IMR-90 (cell line): ENCODE results near the gene KCNV2. TPM values are rescaled to one million over a fixed set of nuclear protein-coding genes. Genes with fewer than 3 reads are reported as not detected.

Experiments
- ATAC-seq: fragments of 200-7000 bp; cut with Tn5 transposase; 2 replicates; pipeline ENCODE4 v1.9.1; 2020; ENCODE audit warnings: low read depth, mild to moderate bottlenecking, moderate library complexity
- BruUV-seq: library from RNA; stranded (reverse); fragments of 400-500 nt; replicated peaks from 2 replicates; lab custom pipeline; 2021; lab: Mats Ljungman, UMichigan
- CTCF ChIA-PET: fragments of 300-600 bp; formaldehyde crosslinking; extraction: SDS; loops from one replicate; lab custom pipeline; 2021; ENCODE audit warnings: antibody characterized with exemption; lab: Yijun Ruan, JAX
- POLR2A ChIA-PET: fragments of 300-600 bp; sonication (Branson Sonifier 250); formaldehyde crosslinking; loops from one replicate; lab custom pipeline; 2022; ENCODE audit warnings: antibody characterized with exemption; ENCODE audit not compliant: unreplicated experiment; lab: Charles Lee
- DNase-seq: peaks from one replicate; pipeline ENCODE4 v3.0.0; 2013
- H2AFZ ChIP-seq: replicated peaks from 2 replicates; pipeline ENCODE3; 2013; ENCODE audit warnings: low read length, mild to moderate bottlenecking; ENCODE audit not compliant: poor library complexity
- H2AK5ac ChIP-seq: 2 replicates; pipeline ENCODE4 v1.6.1; 2013; ENCODE audit warnings: low read depth, low read length, inconsistent platforms
- H2AK9ac ChIP-seq: replicated peaks from 2 replicates; pipeline ENCODE3; 2013; ENCODE audit warnings: mild to moderate bottlenecking, low read depth, low read length, moderate library complexity; ENCODE audit not compliant: poor library complexity
- H2BK120ac ChIP-seq: 2 replicates; pipeline ENCODE4 v1.6.1; 2013; ENCODE audit warnings: low read depth, low read length, inconsistent platforms
- H2BK15ac ChIP-seq: 3 replicates; pipeline ENCODE4 v1.6.1; 2013; ENCODE audit warnings: low read depth, low read length, inconsistent platforms
- H2BK20ac ChIP-seq: 2 replicates; pipeline ENCODE4 v1.6.1; 2013; ENCODE audit warnings: low read depth, mild to moderate bottlenecking, inconsistent platforms, low read length, moderate library complexity
- H2BK5ac ChIP-seq: 2 replicates; pipeline ENCODE4 v1.6.1; 2013; ENCODE audit warnings: mild to moderate bottlenecking, low read depth, low read length, inconsistent platforms; ENCODE audit not compliant: poor library complexity, severe bottlenecking
- H3K14ac ChIP-seq: replicated peaks from 2 replicates; pipeline ENCODE4 v1.6.1; 2013; ENCODE audit warnings: low read depth, low read length, inconsistent platforms
- H3K18ac ChIP-seq: 2 replicates; pipeline ENCODE4 v1.6.1; 2013; ENCODE audit warnings: low read depth, low read length, control low read depth
- H3K23ac ChIP-seq: 2 replicates; pipeline ENCODE4 v1.6.1; 2013; ENCODE audit warnings: low read depth, low read length, inconsistent platforms
- H3K27ac ChIP-seq: 2 replicates; pipeline ENCODE4 v1.5.1; 2013; ENCODE audit warnings: mild to moderate bottlenecking, control low read depth, low read length; ENCODE audit not compliant: insufficient read depth
- H3K27me3 ChIP-seq: 2 replicates; pipeline ENCODE4 v1.6.1; 2013; ENCODE audit warnings: low read length; ENCODE audit not compliant: control insufficient read depth, insufficient read depth
- H3K36me3 ChIP-seq: 2 replicates; pipeline ENCODE4 v1.6.1; 2013; ENCODE audit warnings: low read length, mixed read lengths; ENCODE audit not compliant: control insufficient read depth, insufficient read depth
- H3K4ac ChIP-seq: 2 replicates; pipeline ENCODE4 v1.6.1; 2013; ENCODE audit warnings: low read depth, low read length, inconsistent platforms
- H3K4me1 ChIP-seq: 2 replicates; pipeline ENCODE4 v1.6.1; 2013; ENCODE audit warnings: low read length, mixed read lengths; ENCODE audit not compliant: control insufficient read depth, insufficient read depth
- H3K4me2 ChIP-seq: 2 replicates; pipeline ENCODE4 v1.6.1; 2013; ENCODE audit warnings: low read depth, mild to moderate bottlenecking, control low read depth, low read length, moderate library complexity
- H3K4me3 ChIP-seq: 2 replicates; pipeline ENCODE4 v1.5.1; 2013; ENCODE audit warnings: low read depth, mild to moderate bottlenecking, control low read depth, low read length, moderate library complexity; ENCODE audit not compliant: insufficient read depth
- H3K56ac ChIP-seq: 2 replicates; pipeline ENCODE4 v1.6.1; 2013; ENCODE audit warnings: low read length, inconsistent platforms; ENCODE audit not compliant: insufficient read depth; ENCODE audit errors: extremely low read depth
- H3K79me1 ChIP-seq, 2 experiments: 2 replicates each; pipeline ENCODE4 v1.6.1; 2013; ENCODE audit warnings: low read length in 2 of 2, inconsistent platforms in 1 of 2, low read depth in 1 of 2
- H3K9ac ChIP-seq: 2 replicates; pipeline ENCODE4 v1.6.1; 2013; ENCODE audit warnings: low read depth, low read length, control low read depth
- H3K9me1 ChIP-seq: 2 replicates; pipeline ENCODE4 v1.6.1; 2013; ENCODE audit warnings: low read length, inconsistent platforms; ENCODE audit not compliant: insufficient read depth
- H3K9me3 ChIP-seq: 2 replicates; pipeline ENCODE4 v1.6.1; 2013; ENCODE audit warnings: low read length; ENCODE audit not compliant: control insufficient read depth, insufficient read depth
- H4K20me1 ChIP-seq: 2 replicates; pipeline ENCODE4 v1.6.1; 2013; ENCODE audit warnings: low read length, inconsistent platforms; ENCODE audit not compliant: insufficient read depth
- H4K5ac ChIP-seq: 2 replicates; pipeline ENCODE4 v1.6.1; 2013; ENCODE audit warnings: mild to moderate bottlenecking, low read depth, low read length, control low read depth
- H4K8ac ChIP-seq, 2 experiments: 2 replicates each; pipeline ENCODE4 v1.6.1; 2013; ENCODE audit warnings: low read depth in 2 of 2, low read length in 2 of 2, control low read depth in 1 of 2, inconsistent platforms in 1 of 2
- H4K91ac ChIP-seq: 2 replicates; pipeline ENCODE4 v1.6.1; 2013; ENCODE audit warnings: low read depth, low read length, inconsistent platforms; ENCODE audit not compliant: insufficient read depth
- CHD1 ChIP-seq: IDR thresholded peaks from 2 replicates; pipeline ENCODE4 v1.6.1; 2012; ENCODE audit warnings: low read depth, low read length, improper control_type of control experiment
- FOS ChIP-seq: fragments of 150-350 bp; IDR thresholded peaks from 2 replicates; pipeline ENCODE4 v1.6.1; 2016; ENCODE audit warnings: low read depth, low read length
- MAZ ChIP-seq: IDR thresholded peaks from 2 replicates; pipeline ENCODE4 v1.6.1; 2012; ENCODE audit warnings: low read depth, mild to moderate bottlenecking, low read length, improper control_type of control experiment, moderate library complexity, borderline replicate concordance
- MXI1 ChIP-seq: IDR thresholded peaks from 2 replicates; pipeline ENCODE4 v1.6.1; 2012; ENCODE audit warnings: low read depth, mild to moderate bottlenecking, low read length, moderate library complexity, borderline replicate concordance
- NFE2L2 ChIP-seq: fragments of 150-350 bp; IDR thresholded peaks from 2 replicates; pipeline ENCODE4 v1.6.1; 2016; ENCODE audit warnings: low read depth, mild to moderate bottlenecking, low read length
- POLR2A ChIP-seq: IDR thresholded peaks from 2 replicates; pipeline ENCODE4 v1.6.1; 2012; ENCODE audit warnings: mild to moderate bottlenecking, low read depth, low read length
- RCOR1 ChIP-seq: IDR thresholded peaks from 2 replicates; pipeline ENCODE4 v1.6.1; 2012; ENCODE audit warnings: mild to moderate bottlenecking, low read length, improper control_type of control experiment; ENCODE audit not compliant: insufficient replicate concordance
- RFX5 ChIP-seq: IDR thresholded peaks from 2 replicates; pipeline ENCODE4 v1.8.0; 2012; ENCODE audit warnings: low read depth, mild to moderate bottlenecking, low read length, moderate library complexity
- SMC3 ChIP-seq: fragments of 150-350 bp; IDR thresholded peaks from 2 replicates; pipeline ENCODE4 v1.6.1; 2016; ENCODE audit warnings: low read depth, mild to moderate bottlenecking, antibody characterized with exemption, low read length, moderate library complexity
- WGBS, 2 experiments: methylation state at CpG; one replicate each; pipeline versions ENCODE4 v1.1.5 to v1.1.7; 2013; ENCODE audit warnings: missing lambda C conversion rate in 2 of 2; ENCODE audit not compliant: insufficient read length in 1 of 2; ENCODE audit errors: extremely low coverage in 2 of 2; 5-methylcytosine and 5-hydroxymethylcytosine counted together
- dilution Hi-C: fragments of 300-500 bp; cut with HindIII; formaldehyde crosslinking; loops from one replicate; pipeline ENCODE4 v1.14.3; 2018; ENCODE audit warnings: low sequenced_read_pairs; ENCODE audit not compliant: unreplicated experiment
- in situ Hi-C: fragments of 300-500 bp; cut with MboI; formaldehyde crosslinking; loops from 3 replicates; pipeline ENCODE4 v1.14.3; 2019; ENCODE audit warnings: low sequenced_read_pairs, inconsistent platforms, mixed read lengths
- intact Hi-C: fragments of 100-400 bp; cut with micrococcal nuclease; formaldehyde crosslinking; loops from 2 replicates; pipeline ENCODE4 v1.10.0; 2022
- polyA plus RNA-seq, 3 experiments: library from polyadenylated mRNA; depleted of rRNA; stranded (reverse); fragments of >200 nt; gene quantifications; 2 replicates each; pipeline ENCODE4 v1.2.3, GENCODE V29; 2012; ENCODE audit warnings: low replicate concordance in 1 of 3
- total RNA-seq: library from RNA; depleted of rRNA; stranded (reverse); fragments of >200 nt; gene quantifications from 2 replicates; pipeline ENCODE4 v1.2.3, GENCODE V29; 2012
- TF ChIP-seq, protein P1 (sequence below): fragments of 150-350 bp; IDR thresholded peaks from 2 replicates; pipeline ENCODE4 v1.6.1; 2016; ENCODE audit warnings: low read depth, mild to moderate bottlenecking, low read length, moderate library complexity, borderline replicate concordance
- TF ChIP-seq, protein P2 (sequence below): fragments of 150-350 bp; IDR thresholded peaks from 2 replicates; pipeline ENCODE4 v1.6.1; 2017; ENCODE audit warnings: mild to moderate bottlenecking, antibody characterized with exemption, low read length, low read depth

Gene KCNV2
- total and polyA plus RNA-seq, 2 of the 4 experiments (the other 2 are of a cell fraction): not detected

DNA sequence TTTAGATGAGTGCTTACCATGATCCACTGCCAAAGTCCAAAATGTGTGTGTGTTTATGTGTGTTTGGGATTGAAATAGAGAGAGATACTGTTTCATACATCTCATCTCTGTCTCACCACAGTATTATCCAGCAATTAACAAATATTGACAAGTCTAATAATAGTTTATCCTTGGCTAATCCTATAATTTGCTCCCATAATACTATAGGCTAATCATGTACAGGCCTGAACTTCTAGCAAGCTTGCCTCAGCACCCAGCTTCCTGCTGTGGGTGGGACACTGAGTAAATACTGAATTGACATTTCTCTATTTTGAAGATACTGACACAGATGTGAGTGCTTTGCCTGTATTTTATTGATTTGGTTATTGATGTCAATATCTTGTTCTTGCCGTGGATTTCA lies 35.3 kb upstream of the KCNV2 start:
- Histone ChIP-seq H3K9me3 (no peaks in the 10 kb centered on the region), H4K5ac (no peak overlapping the region), H2AK5ac (no peak overlapping the region), H4K20me1 (no peaks in the 10 kb centered on the region), H4K91ac (no peak overlapping the region), H2BK15ac (no peak overlapping the region), H4K8ac (no peak overlapping the region), H3K56ac (no peak overlapping the region), H3K14ac (no peak overlapping the region), H2AFZ (no peak overlapping the region), H3K4ac (no peak overlapping the region), H3K79me1 (no peaks in the 10 kb centered on the region), H3K23ac (no peak overlapping the region), H3K18ac (no peak overlapping the region), H2AK9ac (no peak overlapping the region), H3K9me1 (peaks cover 5% of the 10 kb centered on the region; the same call in 1 of the 2 replicates), H3K9ac (no peak overlapping the region), H3K4me1 (no peaks in the 10 kb centered on the region), H2BK5ac (no peak overlapping the region), H3K4me3 (no peak overlapping the region), H2BK20ac (no peak overlapping the region), H2BK120ac (no peak overlapping the region), H3K36me3 (no peaks in the 10 kb centered on the region), H3K27me3 (no peaks in the 10 kb centered on the region), H3K4me2 (no peak overlapping the region), H3K27ac (no peak overlapping the region)
- POLR2A ChIA-PET: no interaction called here
- DNase-seq: no peak
- intact Hi-C loops (no loop called here), in situ Hi-C loops (no loop called here), dilution Hi-C loops (no loop called here)
- no peak for TF ChIP-seq FOS
- no peak for TF ChIP-seq MXI1
- TF ChIP-seq SMC3: no peak
- TF ChIP-seq RFX5: no peak
- TF ChIP-seq POLR2A: no peak
- no peak for TF ChIP-seq CHD1
- TF ChIP-seq RCOR1: no peak
- TF ChIP-seq NFE2L2: no peak
- TF ChIP-seq MAZ: no peak
- TF ChIP-seq, protein P1, sequence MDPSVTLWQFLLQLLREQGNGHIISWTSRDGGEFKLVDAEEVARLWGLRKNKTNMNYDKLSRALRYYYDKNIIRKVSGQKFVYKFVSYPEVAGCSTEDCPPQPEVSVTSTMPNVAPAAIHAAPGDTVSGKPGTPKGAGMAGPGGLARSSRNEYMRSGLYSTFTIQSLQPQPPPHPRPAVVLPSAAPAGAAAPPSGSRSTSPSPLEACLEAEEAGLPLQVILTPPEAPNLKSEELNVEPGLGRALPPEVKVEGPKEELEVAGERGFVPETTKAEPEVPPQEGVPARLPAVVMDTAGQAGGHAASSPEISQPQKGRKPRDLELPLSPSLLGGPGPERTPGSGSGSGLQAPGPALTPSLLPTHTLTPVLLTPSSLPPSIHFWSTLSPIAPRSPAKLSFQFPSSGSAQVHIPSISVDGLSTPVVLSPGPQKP: no peak
- TF ChIP-seq, protein P2, sequence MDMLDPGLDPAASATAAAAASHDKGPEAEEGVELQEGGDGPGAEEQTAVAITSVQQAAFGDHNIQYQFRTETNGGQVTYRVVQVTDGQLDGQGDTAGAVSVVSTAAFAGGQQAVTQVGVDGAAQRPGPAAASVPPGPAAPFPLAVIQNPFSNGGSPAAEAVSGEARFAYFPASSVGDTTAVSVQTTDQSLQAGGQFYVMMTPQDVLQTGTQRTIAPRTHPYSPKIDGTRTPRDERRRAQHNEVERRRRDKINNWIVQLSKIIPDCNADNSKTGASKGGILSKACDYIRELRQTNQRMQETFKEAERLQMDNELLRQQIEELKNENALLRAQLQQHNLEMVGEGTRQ: no peak
- no TSS peak for BruUV-seq
- CTCF ChIA-PET: no interaction called here
- no peak for ATAC-seq
- WGBS, 2 experiments: no CpG with 5 or more reads among the region's 1 CpG
